C4-2B (cell line): ENCODE data around the gene FOXJ3.

Experiments
- CTCF ChIP-seq: fragments of 450-650 bp; conservative IDR thresholded peaks from 2 replicates; pipeline ENCODE4 v1.5.1; 2017; ENCODE audit warnings: mild to moderate bottlenecking
- ZFX ChIP-seq: fragments of 450-650 bp; IDR thresholded peaks from 2 replicates; pipeline ENCODE4 v1.6.1; 2017

- TF ChIP-seq CTCF (no peak), ZFX (no peak)
Observed at GRCh38 chr1:42313970-42314369, 21.1 kb downstream of the FOXJ3 start.
